Occipital lobe (tissue), 2 donors: ENCODE measurements around the gene ZNF609. TPM values are rescaled to one million over a fixed set of nuclear protein-coding genes. Genes with fewer than 3 reads are reported as not detected.

ENCODE experiments used
- DNase-seq: peaks from one replicate; lab custom pipeline; 2025; lab: John Stamatoyannopoulos, UW
- total RNA-seq: library from RNA; depleted of rRNA; stranded (reverse); fragments of >200 nt; gene quantifications from one replicate; pipeline ENCODE4 v1.2.3, GENCODE V29; 2014

ZNF609 gene
- total RNA-seq, 1 donor from 2014 or later, result 29.8 TPM

- no peak for DNase-seq
Measured at GRCh38 chr15:64501396-64501715, 41.0 kb downstream of the ZNF609 start.

DNA sequence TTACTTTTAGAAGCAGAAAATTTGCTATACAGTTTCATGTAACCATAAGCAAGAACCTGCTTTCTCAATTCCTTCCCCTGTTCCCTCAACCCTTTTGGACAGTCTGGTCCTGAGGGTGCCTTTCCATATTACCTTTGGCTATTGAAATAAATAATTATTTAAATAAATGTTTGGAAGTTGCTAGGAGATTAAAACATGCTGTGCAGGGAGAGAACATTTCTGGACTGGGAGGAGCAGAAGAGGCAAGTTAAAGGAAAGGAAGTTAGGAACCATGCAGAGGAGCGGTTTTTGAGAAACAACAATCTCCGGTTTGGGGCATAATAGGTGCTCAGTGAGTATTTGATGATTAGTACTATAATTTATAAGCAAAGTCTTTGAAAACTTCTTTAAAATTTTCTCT is 41.8 kb downstream of the ZNF609 start:
- no peak for DNase-seq

DNA sequence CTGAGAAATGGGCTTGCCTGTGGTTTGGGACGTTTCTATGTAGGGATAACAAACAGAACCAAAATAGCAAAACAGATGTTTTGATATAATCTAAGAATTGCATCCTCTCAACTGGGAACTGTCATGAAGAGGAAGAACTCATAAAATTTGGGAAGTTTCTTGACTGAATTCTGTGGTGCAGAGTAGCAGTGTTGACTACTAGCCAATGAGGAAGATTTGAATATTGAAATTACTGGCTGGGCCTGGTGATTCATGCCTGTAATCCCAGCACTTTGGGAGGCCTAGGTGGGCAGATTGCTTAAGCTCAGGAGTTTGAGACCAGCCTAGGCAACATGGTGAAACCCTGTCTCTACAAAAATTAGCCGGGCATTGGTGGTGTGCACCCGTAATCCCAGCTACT is 42.2 kb downstream of the ZNF609 start:
- no peak for DNase-seq

DNA sequence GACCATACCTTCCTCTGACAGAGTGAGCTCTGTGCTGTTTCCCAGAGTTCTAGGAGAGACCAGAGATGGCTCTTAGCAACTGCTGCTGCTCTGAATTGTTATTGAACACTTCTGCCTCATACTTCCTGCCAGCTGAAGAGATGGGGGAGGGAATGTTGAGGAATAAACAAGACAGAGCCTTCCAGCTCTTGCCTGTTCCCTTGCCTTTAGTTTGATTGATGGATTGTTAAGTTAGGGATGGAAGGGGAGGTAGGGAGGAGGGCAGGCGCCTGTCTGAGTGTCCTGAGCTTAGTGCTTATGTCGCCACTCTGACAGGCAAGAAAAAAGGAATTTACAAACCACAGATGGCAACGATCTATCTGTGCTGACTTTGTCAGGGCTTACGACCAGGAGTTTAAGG is 42.8 kb downstream of the ZNF609 start:
- DNase-seq, result no peak

- no peak for DNase-seq
Measured at GRCh38 chr15:64503640-64504039, 43.3 kb downstream of the ZNF609 start.

DNA sequence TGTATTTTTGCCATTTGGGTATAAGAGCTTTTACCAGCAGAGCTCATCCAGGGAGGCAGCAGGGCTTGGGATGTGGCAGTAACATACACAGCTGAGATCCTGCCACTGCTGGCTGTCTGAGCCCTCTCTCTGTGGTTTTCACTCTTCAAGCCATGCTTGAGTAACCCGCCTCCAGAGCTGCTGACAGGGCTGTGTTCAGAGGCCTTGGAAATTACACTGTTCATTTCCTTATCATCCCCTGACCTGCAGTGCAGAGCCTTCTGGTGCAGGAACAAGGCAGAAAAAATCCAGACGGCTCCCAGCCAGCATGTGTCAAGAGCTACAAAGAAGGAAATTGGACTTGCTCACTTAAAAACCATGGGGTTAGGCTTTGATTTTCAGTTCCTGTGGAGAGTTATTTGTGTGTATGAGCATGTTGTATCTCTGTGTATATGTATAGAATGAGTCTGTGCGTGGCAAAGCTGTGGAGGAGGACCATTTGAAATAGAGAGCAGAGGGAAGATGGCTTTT is 47.0 kb downstream of the ZNF609 start:
- peak; percentile 18 for DNase-seq

- DNase-seq, result no peak
Measured at GRCh38 chr15:64507845-64508244, 47.5 kb downstream of the ZNF609 start.

- no peak for DNase-seq
Measured at GRCh38 chr15:64513823-64514222, 53.4 kb downstream of the ZNF609 start.

- no peak for DNase-seq
Measured at GRCh38 chr15:64515196-64515595, 54.8 kb downstream of the ZNF609 start.

DNA sequence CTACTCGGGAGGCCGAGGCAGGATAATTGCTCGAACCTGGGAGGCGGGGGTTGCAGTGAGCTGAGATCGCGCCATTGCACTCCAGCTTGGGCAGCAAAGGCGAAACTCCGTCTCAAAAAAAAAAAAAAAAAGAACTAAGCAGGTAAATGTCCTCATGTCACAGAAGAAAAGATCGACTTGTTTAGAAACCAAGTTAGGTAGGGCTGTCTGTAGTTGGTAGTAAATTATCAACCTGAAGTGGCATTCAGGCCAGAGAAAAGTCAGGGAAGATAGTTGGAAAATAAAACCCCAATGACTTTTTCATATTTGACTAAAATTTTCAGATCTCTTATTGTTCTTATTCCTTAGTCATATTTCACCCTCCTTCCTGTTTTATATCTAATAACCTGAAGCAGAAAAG is 55.4 kb downstream of the ZNF609 start:
- DNase-seq, result no peak

DNA sequence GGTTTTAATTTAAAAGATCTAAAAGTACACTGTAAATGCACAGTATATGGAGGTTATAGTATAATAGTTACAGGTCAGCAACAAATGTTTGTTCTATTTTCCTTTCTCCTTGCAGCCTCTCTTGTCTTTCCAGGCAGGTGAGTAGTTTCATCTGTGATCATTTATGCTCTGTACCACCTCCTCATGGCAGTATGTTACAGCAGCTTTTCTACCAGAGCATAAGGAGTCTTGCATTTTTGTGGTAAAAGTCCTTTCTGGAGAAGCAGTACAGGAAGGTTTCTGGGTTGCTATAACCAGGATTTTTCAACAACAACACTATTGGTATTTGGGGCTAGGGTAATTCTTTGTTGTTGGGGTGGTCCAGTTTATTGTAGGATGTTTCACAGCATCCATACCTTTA is 59.5 kb downstream of the ZNF609 start:
- no peak for DNase-seq

GRCh38 chr15:64521201-64521600 is 60.8 kb downstream of the ZNF609 start:
- DNase-seq, result no peak

DNA sequence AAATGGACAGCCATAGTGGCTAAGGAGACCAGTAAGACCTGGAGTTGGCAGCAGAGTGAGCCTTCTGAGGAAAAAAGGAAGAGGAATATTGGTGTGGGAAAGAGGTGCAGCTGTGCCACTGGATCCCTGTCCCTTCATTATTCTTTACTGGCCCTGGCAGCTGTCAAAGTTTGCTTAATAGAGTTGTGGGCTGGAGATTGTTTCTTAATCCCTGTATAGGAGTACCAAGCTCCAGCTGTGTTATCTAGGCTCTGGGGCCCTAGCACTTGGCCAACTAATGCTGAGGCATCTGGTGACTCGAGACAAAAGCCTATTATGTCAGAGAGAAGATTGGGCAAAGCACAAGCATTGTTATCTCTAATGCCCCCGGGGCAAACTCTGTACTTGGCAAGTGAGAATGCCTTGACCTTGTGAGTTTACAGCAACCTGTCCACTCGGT is 61.4 kb downstream of the ZNF609 start:
- DNase-seq, result peak; percentile 25

DNA sequence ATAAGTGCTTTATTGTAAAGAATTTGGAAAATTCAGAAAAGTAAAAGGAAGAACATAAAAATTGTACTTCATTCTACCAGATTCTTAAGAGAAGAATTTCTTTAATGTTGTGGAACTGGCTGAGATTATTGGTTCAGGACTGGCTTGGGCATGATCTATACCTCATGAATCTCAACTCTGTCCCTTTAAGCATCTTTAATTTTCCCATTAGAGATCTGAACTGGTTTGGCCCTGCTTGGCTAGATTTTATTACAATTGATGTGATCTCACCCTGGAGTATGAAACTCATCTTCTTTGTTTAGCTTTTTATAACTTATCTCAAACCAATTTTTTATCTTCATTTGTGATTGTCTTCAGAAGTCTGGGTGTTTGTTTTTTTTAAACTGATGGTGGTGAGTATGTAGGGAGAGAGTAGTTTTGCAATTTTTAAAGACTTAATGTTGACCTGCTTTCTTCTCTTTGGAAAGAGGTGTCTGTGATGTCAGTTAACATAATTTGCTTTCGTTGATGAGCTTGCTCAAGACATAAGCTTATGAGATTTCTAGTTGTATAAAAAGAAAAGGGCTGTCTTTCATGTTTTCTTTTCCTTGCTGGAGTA is 61.9 kb downstream of the ZNF609 start:
- no peak for DNase-seq

GRCh38 chr15:64523240-64523639 is 62.9 kb downstream of the ZNF609 start:
- no peak for DNase-seq

DNA sequence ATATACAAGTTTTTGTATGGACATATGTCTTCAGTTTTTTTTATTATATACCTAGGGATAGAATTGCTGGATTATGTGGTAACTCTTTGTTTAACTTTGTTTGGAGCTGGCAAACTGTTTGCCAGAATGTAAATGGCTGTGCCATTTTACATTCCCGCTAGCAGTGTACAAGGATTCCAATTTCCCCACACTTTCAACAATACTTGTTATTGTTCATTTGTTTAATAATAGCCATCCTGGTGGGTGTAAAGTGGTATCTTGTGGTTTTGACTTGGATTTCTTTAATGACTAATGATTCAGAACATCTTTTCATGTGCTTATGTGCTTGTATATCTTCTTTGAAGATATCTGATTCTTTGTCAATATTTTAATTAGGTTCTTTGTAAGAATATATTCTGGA is 64.4 kb downstream of the ZNF609 start:
- DNase-seq, result no peak

- DNase-seq, result no peak
Measured at GRCh38 chr15:64525828-64526530, 65.6 kb downstream of the ZNF609 start.

GRCh38 chr15:64527263-64527984 is 67.0 kb downstream of the ZNF609 start:
- DNase-seq, result no peak

GRCh38 chr15:64528871-64529270 is 68.5 kb downstream of the ZNF609 start:
- DNase-seq, result no peak

GRCh38 chr15:64530472-64530871 is 70.1 kb downstream of the ZNF609 start:
- no peak for DNase-seq

DNA sequence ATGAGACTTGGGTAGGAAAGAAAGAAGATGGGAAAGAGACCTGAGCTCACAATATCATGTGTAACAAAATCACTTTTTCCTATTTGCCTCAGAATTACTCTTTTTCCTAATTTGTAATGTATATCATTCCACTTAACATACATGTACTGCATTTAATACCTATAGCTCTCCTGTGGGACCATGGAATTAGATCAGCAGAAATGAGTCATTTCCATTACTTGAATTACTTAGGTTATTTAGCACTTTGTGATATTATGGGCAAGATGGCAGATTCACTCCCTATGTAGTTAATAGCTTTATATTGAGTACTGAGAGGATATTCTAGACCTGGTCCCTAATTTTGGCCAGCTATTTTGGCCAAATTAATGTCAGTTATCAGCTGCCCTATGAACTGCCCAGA is 70.5 kb downstream of the ZNF609 start:
- DNase-seq, result no peak

DNA sequence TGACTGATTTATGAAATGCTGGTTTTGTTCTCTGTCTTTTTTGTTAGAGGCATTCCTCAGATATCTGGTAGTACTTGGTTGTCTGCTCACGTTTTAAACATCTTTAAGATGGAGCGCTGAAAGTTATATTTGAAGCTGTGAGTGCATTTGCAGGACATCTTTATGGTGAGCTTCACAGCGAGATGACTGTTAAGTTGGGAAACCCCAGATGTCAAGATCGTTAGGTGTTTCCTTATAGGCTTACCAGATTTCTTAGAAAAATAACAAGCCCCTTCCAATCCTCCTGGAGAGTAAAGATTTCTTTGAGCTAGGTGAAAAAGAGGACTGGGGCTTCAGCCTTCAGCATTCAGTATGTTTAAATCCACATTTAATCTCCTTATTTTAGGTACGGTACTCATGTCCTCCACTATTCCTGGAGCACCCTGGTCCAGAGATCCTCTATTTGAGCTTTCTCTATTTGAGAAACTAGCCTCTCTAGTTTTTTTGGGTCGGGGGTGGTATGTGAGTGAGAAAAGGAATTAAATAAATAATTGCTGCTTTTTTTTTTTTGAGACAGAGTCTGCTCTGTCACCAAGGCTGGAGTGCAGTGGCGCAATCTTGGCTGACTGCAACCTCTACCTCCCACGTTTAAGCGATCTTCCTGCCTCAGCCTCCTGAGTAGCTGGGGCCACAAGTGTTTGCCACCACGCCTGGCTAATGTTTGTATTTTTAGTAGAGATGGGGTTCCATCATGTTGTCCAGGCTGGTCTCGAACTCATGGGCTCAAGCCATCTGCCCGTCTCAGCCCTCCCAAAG is 72.3 kb downstream of the ZNF609 start:
- DNase-seq, result no peak
